Measurements from ENCODE around the gene ABHD10.
A peak's percentile ranks its signal among the peaks of the same experiment; 100 is the strongest.

The ABHD10 gene

DNA sequence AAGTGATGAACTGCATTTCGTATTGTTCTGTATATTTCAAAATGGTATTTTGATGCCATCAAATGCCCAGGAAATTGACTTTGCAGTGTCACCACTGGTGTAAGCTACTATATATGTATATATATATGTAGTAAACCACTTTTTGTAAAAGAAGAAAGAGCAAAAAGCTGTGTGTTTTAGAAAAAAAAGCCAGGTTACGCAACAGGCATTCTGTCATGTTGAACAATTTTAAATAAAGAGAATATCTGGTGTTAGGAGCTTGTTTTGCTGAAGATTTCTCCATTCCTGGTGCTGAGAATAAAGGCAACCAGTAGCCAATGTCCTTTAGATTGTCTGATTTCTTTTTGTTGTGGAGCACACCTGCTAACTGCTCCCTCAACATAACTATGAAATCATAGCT lies 3.7 kb upstream of the ABHD10 start:
- no peak for DNase-seq
- Histone ChIP-seq H2AK5ac (ENCODE audit: low read length) (no peak overlapping the region), H4K12ac (ENCODE audit: low read depth, low read length) (no peak overlapping the region), H2BK120ac (ENCODE audit: insufficient read depth, low read length, poor library complexity) (no peak overlapping the region), H3K9ac (ENCODE audit: low read length) (no peak overlapping the region), H3K79me2 (ENCODE audit: control insufficient read depth, insufficient read depth, low read length, poor library complexity) (peaks cover 2% of the 10 kb centered on the region), H3K4me1 (ENCODE audit: control insufficient read depth in 1 of 2, insufficient read depth in 2 of 2, low read length in 2 of 2) (no peaks in the 10 kb centered on the region), H4K8ac (ENCODE audit: low read depth, low read length) (no peak overlapping the region), H3K4me3 (ENCODE audit: low read depth, low read length) (no peak overlapping the region), H2AFZ (ENCODE audit: insufficient read depth, low read length, poor library complexity) (no peak overlapping the region), H3K4me2 (ENCODE audit: low read length) (no peak overlapping the region), H3K36me3 (ENCODE audit: control insufficient read depth in 1 of 2, insufficient read depth in 2 of 2, low read length in 2 of 2) (peaks cover 4 to 8% of the 10 kb centered on the region in 2 experiments), H3K27ac (ENCODE audit: low read depth, low read length) (no peak overlapping the region), H2BK12ac (ENCODE audit: low read length) (no peak overlapping the region), H3K9me3 (ENCODE audit: insufficient read depth, low read depth, low read length) (no peaks in the 10 kb centered on the region), H3K4ac (ENCODE audit: low read depth, low read length) (no peak overlapping the region), H3K14ac (ENCODE audit: low read length) (no peak overlapping the region), H3K23ac (ENCODE audit: low read length) (no peak overlapping the region), H3K18ac (ENCODE audit: low read length) (no peak overlapping the region), H4K91ac (ENCODE audit: low read depth, low read length) (no peak overlapping the region), H3K27me3 (ENCODE audit: insufficient read depth, low read length) (no peaks in the 10 kb centered on the region), H2BK5ac (ENCODE audit: low read depth, low read length, poor library complexity) (no peak overlapping the region), H3K79me1 (ENCODE audit: low read length) (peaks cover 4% of the 10 kb centered on the region)
- no CpG with 5 or more reads among the region's 2 CpGs for WGBS (ENCODE audit: extremely low coverage, insufficient coverage, insufficient read length)

- no peak overlapping the region for H3K9ac ChIP-seq (ENCODE audit: low read length)
- no peak overlapping the region for H4K12ac ChIP-seq (ENCODE audit: low read depth, low read length)
- no peak overlapping the region for H2BK12ac ChIP-seq (ENCODE audit: low read length)
- H3K23ac ChIP-seq (ENCODE audit: low read length) = no peak overlapping the region
- no peak overlapping the region for H2BK5ac ChIP-seq (ENCODE audit: low read depth, low read length, poor library complexity)
- H3K27ac ChIP-seq (ENCODE audit: low read depth, low read length) = no peak overlapping the region
- H3K27me3 ChIP-seq (ENCODE audit: insufficient read depth, low read length) = no peaks in the 10 kb centered on the region
- H3K4me3 ChIP-seq (ENCODE audit: low read depth, low read length) = no peak overlapping the region
- no peaks in the 10 kb centered on the region for H3K9me3 ChIP-seq (ENCODE audit: insufficient read depth, low read depth, low read length)
- H2BK120ac ChIP-seq (ENCODE audit: insufficient read depth, low read length, poor library complexity) = no peak overlapping the region
- WGBS (ENCODE audit: extremely low coverage, insufficient coverage, insufficient read length) = no CpG with 5 or more reads among the region's 2 CpGs
- peaks cover 4% of the 10 kb centered on the region for H3K79me1 ChIP-seq (ENCODE audit: low read length)
- no peak overlapping the region for H3K4me2 ChIP-seq (ENCODE audit: low read length)
- no peak for DNase-seq
- no peak overlapping the region for H3K4ac ChIP-seq (ENCODE audit: low read depth, low read length)
- H2AK5ac ChIP-seq (ENCODE audit: low read length) = no peak overlapping the region
- no peak overlapping the region for H4K91ac ChIP-seq (ENCODE audit: low read depth, low read length)
- H2AFZ ChIP-seq (ENCODE audit: insufficient read depth, low read length, poor library complexity) = no peak overlapping the region
- peaks cover 2 to 6% of the 10 kb centered on the region in 2 experiments for H3K36me3 ChIP-seq (ENCODE audit: control insufficient read depth in 1 of 2, insufficient read depth in 2 of 2, low read length in 2 of 2)
- H4K8ac ChIP-seq (ENCODE audit: low read depth, low read length) = no peak overlapping the region
- no peak overlapping the region for H3K18ac ChIP-seq (ENCODE audit: low read length)
- H3K14ac ChIP-seq (ENCODE audit: low read length) = no peak overlapping the region
- H3K79me2 ChIP-seq (ENCODE audit: control insufficient read depth, insufficient read depth, low read length, poor library complexity) = peaks cover 2% of the 10 kb centered on the region
- no peaks in the 10 kb centered on the region for H3K4me1 ChIP-seq (ENCODE audit: control insufficient read depth in 1 of 2, insufficient read depth in 2 of 2, low read length in 2 of 2)
Observed at GRCh38 chr3:111976254-111976653, 2.6 kb upstream of the ABHD10 start.

DNA sequence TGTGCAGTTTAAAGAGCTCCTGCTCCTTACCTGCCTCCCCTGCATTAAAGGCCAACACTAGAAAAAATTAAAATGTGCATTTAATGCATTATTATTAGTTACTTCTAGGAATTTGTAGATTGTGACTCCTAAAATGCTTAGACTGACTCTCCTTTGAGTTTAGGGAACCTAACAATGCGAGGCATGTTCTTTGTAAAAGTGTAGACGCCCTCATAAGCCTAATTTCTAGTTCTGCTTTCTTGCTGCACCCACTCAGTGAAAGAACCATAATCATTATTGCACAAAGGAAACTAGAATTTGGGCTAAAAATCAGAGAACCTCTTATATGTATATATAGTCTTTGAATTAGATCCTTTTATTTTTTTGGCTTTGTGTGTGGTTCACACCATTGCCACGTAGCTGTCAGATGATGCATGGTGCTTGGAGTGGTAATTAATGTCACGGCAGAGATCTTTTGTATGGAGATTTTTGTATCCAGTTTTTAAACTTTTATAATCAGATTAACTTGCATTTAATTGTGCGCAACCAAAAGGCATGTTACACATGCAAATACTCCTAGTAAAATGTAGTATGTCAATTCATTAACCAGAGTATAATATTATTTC lies 710 bp downstream of the ABHD10 start:
- Histone ChIP-seq H3K79me2 (ENCODE audit: control insufficient read depth, insufficient read depth, low read length, poor library complexity) (peaks cover 2% of the 10 kb centered on the region), H3K4me1 (ENCODE audit: control insufficient read depth in 1 of 2, insufficient read depth in 2 of 2, low read length in 2 of 2) (no peaks in the 10 kb centered on the region), H4K8ac (ENCODE audit: low read depth, low read length) (peak overlapping the region; percentile 94), H3K4me3 (ENCODE audit: low read depth, low read length) (peak overlapping the region; percentile 99), H3K9me3 (ENCODE audit: insufficient read depth, low read depth, low read length) (no peaks in the 10 kb centered on the region), H3K79me1 (ENCODE audit: low read length) (peaks cover 4% of the 10 kb centered on the region), H3K23ac (ENCODE audit: low read length) (no peak overlapping the region), H3K14ac (ENCODE audit: low read length) (peak overlapping the region; percentile 95), H3K18ac (ENCODE audit: low read length) (peak overlapping the region; percentile 98), H3K27me3 (ENCODE audit: insufficient read depth, low read length) (no peaks in the 10 kb centered on the region), H3K9ac (ENCODE audit: low read length) (peak overlapping the region; percentile 93), H3K36me3 (ENCODE audit: control insufficient read depth in 1 of 2, insufficient read depth in 2 of 2, low read length in 2 of 2) (no peaks in the 10 kb centered on the region), H4K12ac (ENCODE audit: low read depth, low read length) (peak overlapping the region; percentile 76), H2AK5ac (ENCODE audit: low read length) (no peak overlapping the region), H3K4ac (ENCODE audit: low read depth, low read length) (no peak overlapping the region), H3K4me2 (ENCODE audit: low read length) (peak overlapping the region; percentile 83), H2BK5ac (ENCODE audit: low read depth, low read length, poor library complexity) (no peak overlapping the region), H3K27ac (ENCODE audit: low read depth, low read length) (no peak overlapping the region), H2BK12ac (ENCODE audit: low read length) (no peak overlapping the region), H4K91ac (ENCODE audit: low read depth, low read length) (peak overlapping the region; percentile 93), H2AFZ (ENCODE audit: insufficient read depth, low read length, poor library complexity) (peak overlapping the region; percentile 92), H2BK120ac (ENCODE audit: insufficient read depth, low read length, poor library complexity) (peak overlapping the region; percentile 82)
- no peak for DNase-seq
- no CpG with 5 or more reads among the region's 5 CpGs for WGBS (ENCODE audit: extremely low coverage, insufficient coverage, insufficient read length)

DNA sequence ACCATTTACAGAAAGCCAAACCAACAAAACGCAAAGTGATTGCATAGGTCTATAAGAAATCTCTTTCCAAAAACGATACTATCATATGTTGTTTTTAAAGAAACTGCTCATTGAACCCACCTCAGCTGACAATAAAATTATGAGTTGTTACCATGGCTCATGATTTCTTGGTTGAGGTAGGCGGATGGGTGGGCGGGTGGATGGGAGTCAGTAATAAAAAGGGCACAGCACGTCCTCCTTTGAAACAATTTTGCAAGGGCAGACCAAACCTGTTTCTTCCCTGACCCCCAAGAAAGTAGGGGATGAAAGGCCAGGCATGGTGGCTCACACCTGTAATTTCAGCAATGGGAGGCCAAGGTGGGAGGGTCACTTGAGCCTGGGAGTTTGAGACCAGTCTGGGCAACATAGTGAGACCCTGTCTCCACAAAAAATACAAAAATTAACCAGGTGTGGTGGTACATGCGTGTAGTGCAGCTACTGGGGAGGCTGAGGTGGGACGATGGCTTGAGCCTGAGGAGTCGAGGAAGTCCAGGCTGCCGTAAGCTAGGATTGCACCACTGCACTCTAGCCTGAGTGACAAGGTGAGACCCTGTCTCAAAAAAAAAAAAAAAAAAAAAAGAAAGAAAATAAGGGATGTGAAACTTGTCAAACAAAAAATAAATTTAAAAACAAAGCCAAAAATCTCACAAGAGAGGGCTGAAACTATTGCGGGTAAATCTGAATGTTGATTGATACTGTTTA lies 2.1 kb downstream of the ABHD10 start:
- H3K27me3 ChIP-seq (ENCODE audit: insufficient read depth, low read length) = no peaks in the 10 kb centered on the region
- H2AK5ac ChIP-seq (ENCODE audit: low read length) = no peak overlapping the region
- no peaks in the 10 kb centered on the region for H3K9me3 ChIP-seq (ENCODE audit: insufficient read depth, low read depth, low read length)
- no peak overlapping the region for H2BK120ac ChIP-seq (ENCODE audit: insufficient read depth, low read length, poor library complexity)
- no peak overlapping the region for H2AFZ ChIP-seq (ENCODE audit: insufficient read depth, low read length, poor library complexity)
- H3K4me1 ChIP-seq (ENCODE audit: control insufficient read depth in 1 of 2, insufficient read depth in 2 of 2, low read length in 2 of 2) = no peaks in the 10 kb centered on the region
- H3K27ac ChIP-seq (ENCODE audit: low read depth, low read length) = no peak overlapping the region
- H4K8ac ChIP-seq (ENCODE audit: low read depth, low read length) = no peak overlapping the region
- no peaks in the 10 kb centered on the region for H3K36me3 ChIP-seq (ENCODE audit: control insufficient read depth in 1 of 2, insufficient read depth in 2 of 2, low read length in 2 of 2)
- no peak overlapping the region for H3K14ac ChIP-seq (ENCODE audit: low read length)
- no peak overlapping the region for H3K4ac ChIP-seq (ENCODE audit: low read depth, low read length)
- peaks cover 2% of the 10 kb centered on the region for H3K79me2 ChIP-seq (ENCODE audit: control insufficient read depth, insufficient read depth, low read length, poor library complexity)
- no peak overlapping the region for H4K91ac ChIP-seq (ENCODE audit: low read depth, low read length)
- H3K4me2 ChIP-seq (ENCODE audit: low read length) = no peak overlapping the region
- no peak overlapping the region for H2BK12ac ChIP-seq (ENCODE audit: low read length)
- H3K9ac ChIP-seq (ENCODE audit: low read length) = no peak overlapping the region
- H2BK5ac ChIP-seq (ENCODE audit: low read depth, low read length, poor library complexity) = no peak overlapping the region
- peaks cover 4% of the 10 kb centered on the region for H3K79me1 ChIP-seq (ENCODE audit: low read length)
- H3K23ac ChIP-seq (ENCODE audit: low read length) = no peak overlapping the region
- WGBS (ENCODE audit: extremely low coverage, insufficient coverage, insufficient read length) = no CpG with 5 or more reads among the region's 10 CpGs
- H3K4me3 ChIP-seq (ENCODE audit: low read depth, low read length) = no peak overlapping the region
- H4K12ac ChIP-seq (ENCODE audit: low read depth, low read length) = no peak overlapping the region
- DNase-seq = no peak
- H3K18ac ChIP-seq (ENCODE audit: low read length) = no peak overlapping the region

Measured in trophoblast cell (in vitro differentiated cells and primary cell).